HG02970 (cell line): ENCODE data around the gene ULK4.
"Not testable (repeated sequence)": the region's sequence is repeated elsewhere in the genome, so short reads cannot be mapped to it uniquely, and the experiment has no call there.

Source experiments
- ATAC-seq: cut with Tn5 transposase; IDR thresholded peaks from one replicate; pipeline ENCODE4 v1.9.1; 2021; ENCODE audit warnings: mild to moderate bottlenecking, moderate library complexity, moderate number of reproducible peaks; ENCODE audit not compliant: unreplicated experiment, low FRiP score

Gene ULK4

GRCh38 chr3:41695806-41696205, 266.1 kb downstream of the ULK4 start:
- ATAC-seq, result not testable (repeated sequence)

DNA sequence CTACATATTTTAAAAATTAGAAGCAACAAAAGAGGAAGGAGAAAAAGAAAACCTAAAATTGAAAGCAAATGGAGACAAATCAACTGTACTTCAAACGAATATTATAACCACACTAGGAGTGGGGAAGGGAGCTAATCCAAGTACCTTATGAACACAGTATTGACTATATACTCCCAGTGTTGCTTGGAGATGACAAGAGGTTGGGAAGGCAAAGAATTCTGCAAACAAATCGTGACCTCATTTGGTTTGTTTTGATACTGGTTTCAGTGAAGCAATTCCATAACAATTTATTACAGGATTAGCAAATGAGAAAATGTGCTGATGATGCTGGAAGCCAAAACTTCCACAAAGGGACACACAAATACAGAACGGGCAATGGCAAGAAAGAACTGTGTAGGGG, 268.1 kb downstream of the ULK4 start:
- no peak for ATAC-seq

- no peak for ATAC-seq
Measured at GRCh38 chr3:41690766-41691563, 270.9 kb downstream of the ULK4 start.

GRCh38 chr3:41688595-41689380, 273.1 kb downstream of the ULK4 start:
- no peak for ATAC-seq

GRCh38 chr3:41684797-41685735, 276.8 kb downstream of the ULK4 start:
- no peak for ATAC-seq

GRCh38 chr3:41683666-41684350, 278.1 kb downstream of the ULK4 start:
- ATAC-seq, result no peak

DNA sequence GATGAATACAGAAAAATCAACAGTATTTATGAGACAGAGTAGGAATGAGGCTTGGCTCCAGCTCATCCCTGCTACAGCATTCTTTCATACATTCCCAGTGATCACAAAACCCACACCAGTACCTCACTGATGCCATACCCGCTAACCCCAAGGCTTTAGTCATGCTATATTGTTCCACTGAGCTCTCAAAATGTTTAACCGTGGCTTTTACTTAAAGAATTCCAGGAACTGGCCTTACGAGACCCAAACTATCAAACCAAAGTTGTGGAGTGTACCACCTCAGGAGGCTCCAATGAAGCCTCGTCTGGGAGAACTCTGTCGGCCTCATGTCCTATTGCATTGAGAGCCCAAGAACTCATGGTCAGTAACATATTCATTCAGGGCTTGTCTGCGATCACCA, 278.9 kb downstream of the ULK4 start:
- no peak for ATAC-seq

DNA sequence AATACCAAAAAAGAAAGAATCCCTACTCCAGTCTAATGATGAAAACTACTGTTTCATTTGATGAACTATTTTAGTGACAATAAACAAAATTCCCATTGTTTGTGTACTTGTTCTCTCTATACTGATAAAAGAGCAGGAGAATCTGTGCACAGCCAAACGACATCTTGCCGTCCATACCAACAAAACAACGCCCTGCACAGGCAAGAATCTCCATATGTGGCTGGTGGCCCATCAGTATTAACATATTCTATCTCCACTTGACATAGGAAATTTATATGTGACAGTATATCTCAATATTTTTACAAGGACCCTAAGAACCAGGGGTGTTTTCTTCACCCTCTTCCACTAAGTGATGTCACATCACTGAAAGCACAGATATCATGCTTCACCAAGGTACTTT, 279.5 kb downstream of the ULK4 start:
- no peak for ATAC-seq

DNA sequence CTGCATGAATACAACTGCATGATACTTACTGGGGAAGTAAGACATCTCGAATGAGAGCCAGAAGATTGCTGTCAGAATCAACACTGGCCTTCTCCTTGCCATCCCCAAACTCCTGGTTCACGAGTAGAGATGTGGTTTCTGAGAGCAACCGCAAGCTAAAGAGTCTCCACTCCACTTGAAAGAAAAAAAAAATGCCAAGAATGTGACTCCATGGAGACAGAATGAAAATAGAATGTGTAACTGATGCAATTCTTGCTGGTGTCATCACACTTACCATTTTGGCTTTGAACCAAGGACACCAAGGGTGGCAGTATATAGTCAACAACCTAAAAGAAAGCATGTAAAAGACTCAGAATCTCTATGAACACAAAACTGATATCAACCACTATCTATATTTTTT, 280.4 kb downstream of the ULK4 start:
- ATAC-seq, result no peak

DNA sequence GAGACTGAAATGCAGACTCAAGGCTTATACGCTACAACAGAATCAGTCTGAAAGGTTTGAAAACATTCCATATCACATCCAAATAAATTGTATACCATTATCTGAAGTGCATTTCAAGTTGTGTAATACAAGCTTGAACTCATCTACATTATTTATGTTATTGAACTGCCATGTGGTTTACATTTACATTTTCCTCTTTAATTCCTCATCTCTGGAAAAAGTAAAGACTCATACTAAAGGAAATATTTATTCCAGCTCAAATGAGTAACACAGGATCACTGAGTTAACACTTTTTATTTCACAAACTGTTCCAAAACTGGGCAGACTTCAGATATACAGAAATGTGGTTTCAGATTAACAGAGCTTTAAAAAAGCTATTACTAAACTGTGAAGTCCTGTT, 282.5 kb downstream of the ULK4 start:
- no peak for ATAC-seq

- ATAC-seq, result not testable (repeated sequence)
Measured at GRCh38 chr3:41675102-41675501, 286.8 kb downstream of the ULK4 start.

DNA sequence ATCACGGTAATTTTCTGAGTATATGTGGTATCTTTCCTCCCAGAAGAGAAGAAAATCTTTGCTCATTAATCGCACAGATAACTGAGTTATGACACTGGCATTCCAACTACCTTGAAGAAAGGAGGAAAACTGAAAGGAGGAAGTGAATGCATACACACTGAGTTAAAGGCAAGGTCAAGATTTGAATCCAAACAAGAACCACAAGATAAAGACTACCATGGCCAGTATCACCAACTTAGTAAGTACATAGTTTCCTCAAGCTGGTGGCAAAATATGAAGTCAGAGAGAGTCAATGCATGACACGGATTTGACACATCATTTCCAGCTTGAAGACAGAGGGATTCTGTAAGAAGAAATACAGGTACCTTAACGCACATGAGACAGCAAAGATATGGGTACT, 287.5 kb downstream of the ULK4 start:
- ATAC-seq, result no peak

GRCh38 chr3:41673650-41674049, 288.3 kb downstream of the ULK4 start:
- ATAC-seq, result no peak

GRCh38 chr3:41668379-41668778, 293.5 kb downstream of the ULK4 start:
- ATAC-seq, result no peak

GRCh38 chr3:41662288-41662687, 299.6 kb downstream of the ULK4 start:
- ATAC-seq, result no peak

DNA sequence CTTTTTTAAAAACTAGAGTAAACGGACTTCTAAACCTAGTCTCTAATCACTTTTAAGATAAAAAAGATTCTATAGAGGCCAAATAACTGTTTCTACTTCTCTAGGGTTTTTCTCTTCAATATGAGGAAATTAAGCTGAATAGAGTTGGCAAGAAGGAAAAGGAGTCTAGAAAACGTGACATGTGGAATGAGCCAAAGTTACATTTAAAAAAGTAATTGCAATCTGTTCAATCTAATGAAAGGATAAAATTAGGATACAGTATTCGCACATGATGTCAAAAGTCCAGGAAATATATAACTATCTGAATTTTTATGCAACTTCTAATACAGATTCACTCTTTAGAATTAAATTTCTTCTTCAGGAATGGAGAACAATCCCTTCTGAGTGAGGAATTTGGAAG, 300.1 kb downstream of the ULK4 start:
- no peak for ATAC-seq

DNA sequence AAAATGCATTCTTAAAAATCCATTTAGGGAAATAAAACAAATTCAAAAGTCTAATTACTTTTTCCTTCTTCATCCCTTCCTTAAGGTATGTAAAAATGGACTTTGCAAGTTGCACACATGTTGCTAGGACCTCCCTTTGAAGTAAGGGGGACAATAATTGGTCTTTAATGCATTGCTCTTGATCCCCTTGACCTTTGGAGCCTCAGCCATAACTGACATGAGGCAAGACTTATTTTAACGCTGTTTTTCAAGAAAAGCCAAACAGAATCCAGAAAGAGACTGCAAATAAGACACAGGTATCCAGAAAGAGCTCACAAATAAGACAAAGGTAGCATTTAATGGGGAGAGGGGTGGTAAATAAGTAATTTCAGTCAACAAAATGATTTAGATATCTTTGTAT, 301.4 kb downstream of the ULK4 start:
- ATAC-seq, result no peak

- ATAC-seq, result no peak
Measured at GRCh38 chr3:41653571-41654239, 308.2 kb downstream of the ULK4 start.

- no peak for ATAC-seq
Measured at GRCh38 chr3:41652931-41653330, 309.0 kb downstream of the ULK4 start.

DNA sequence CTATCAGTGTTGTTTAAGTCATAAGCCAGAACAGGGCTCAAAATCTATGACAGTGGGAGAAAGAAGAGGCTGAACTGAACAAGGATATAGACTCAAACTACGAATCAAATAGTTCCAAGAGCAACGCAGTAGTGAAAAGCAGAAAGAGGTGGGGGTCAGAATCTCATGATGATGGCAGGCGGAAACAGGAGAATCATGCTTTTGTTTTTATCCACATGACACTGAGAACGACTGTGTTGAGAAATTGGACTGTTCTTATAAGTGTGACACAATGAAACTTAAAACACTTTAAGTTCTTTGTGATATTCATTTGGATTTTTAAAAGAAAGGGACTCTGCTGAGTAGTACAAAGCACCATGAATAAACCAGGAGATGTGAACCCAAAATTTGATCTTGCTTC, 309.4 kb downstream of the ULK4 start:
- ATAC-seq, result no peak
